ENCODE data around the gene NFIC.

DNA sequence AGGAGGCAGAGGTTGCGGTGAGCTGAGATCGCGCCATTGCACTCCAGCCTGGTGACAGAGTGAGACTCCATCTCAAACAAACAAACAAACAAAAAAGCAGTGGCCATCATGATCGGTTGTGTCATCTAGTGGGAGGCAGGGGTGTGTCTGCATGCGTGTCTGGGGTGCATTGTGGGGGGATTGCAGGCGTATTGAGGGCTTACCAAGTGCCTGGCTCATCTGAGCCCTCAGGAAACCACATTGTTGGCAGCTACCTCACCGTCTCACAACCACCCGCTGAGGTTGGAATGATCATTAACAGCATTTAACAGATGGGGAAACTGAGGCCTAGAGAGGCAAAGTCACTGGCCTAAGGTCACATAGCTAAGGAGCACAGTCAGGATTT, 30.5 kb downstream of the NFIC start:
- TF ChIP-seq, protein P1, sequence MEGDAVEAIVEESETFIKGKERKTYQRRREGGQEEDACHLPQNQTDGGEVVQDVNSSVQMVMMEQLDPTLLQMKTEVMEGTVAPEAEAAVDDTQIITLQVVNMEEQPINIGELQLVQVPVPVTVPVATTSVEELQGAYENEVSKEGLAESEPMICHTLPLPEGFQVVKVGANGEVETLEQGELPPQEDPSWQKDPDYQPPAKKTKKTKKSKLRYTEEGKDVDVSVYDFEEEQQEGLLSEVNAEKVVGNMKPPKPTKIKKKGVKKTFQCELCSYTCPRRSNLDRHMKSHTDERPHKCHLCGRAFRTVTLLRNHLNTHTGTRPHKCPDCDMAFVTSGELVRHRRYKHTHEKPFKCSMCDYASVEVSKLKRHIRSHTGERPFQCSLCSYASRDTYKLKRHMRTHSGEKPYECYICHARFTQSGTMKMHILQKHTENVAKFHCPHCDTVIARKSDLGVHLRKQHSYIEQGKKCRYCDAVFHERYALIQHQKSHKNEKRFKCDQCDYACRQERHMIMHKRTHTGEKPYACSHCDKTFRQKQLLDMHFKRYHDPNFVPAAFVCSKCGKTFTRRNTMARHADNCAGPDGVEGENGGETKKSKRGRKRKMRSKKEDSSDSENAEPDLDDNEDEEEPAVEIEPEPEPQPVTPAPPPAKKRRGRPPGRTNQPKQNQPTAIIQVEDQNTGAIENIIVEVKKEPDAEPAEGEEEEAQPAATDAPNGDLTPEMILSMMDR (IDR thresholded peaks at IDR 0.05), result no peak
- TF ChIP-seq ZFX (IDR thresholded peaks at IDR 0.05; ENCODE audit: borderline replicate concordance), result no peak
